Measurements from ENCODE around the gene OTOP1.
"Not testable (repeated sequence)": the region's sequence is repeated elsewhere in the genome, so short reads cannot be mapped to it uniquely, and the experiment has no call there.

OTOP1 gene

GRCh38 chr4:4167981-4168780 lies 58.5 kb downstream of the OTOP1 start:
- not testable (repeated sequence) for H3K27me3 ChIP-seq (ENCODE audit: insufficient read depth, low read length); H2AFZ ChIP-seq (ENCODE audit: low read depth, low read length); H3K36me3 ChIP-seq (ENCODE audit: insufficient read depth, low read length); H3K4me1 ChIP-seq (ENCODE audit: insufficient read depth, low read length); H3K9me3 ChIP-seq (ENCODE audit: low read length); H3K4me3 ChIP-seq (ENCODE audit: low read length)

GRCh38 chr4:4166986-4167385 lies 59.7 kb downstream of the OTOP1 start:
- H3K4me3 ChIP-seq (ENCODE audit: low read length); H3K27me3 ChIP-seq (ENCODE audit: insufficient read depth, low read length): not testable (repeated sequence)

GRCh38 chr4:4165701-4166392 lies 60.9 kb downstream of the OTOP1 start:
- not testable (repeated sequence) for H3K4me1 ChIP-seq (ENCODE audit: insufficient read depth, low read length); H3K9me3 ChIP-seq (ENCODE audit: low read length); H3K27me3 ChIP-seq (ENCODE audit: insufficient read depth, low read length); H3K4me3 ChIP-seq (ENCODE audit: low read length); H3K36me3 ChIP-seq (ENCODE audit: insufficient read depth, low read length); H2AFZ ChIP-seq (ENCODE audit: low read depth, low read length)

More at GRCh38 chr4:4166986-4167385, 59.7 kb downstream of the OTOP1 start:
- H3K4me1 ChIP-seq (ENCODE audit: insufficient read depth, low read length); H2AFZ ChIP-seq (ENCODE audit: low read depth, low read length); H3K9me3 ChIP-seq (ENCODE audit: low read length); H3K36me3 ChIP-seq (ENCODE audit: insufficient read depth, low read length): not testable (repeated sequence)

GRCh38 chr4:4164532-4165173 lies 62.1 kb downstream of the OTOP1 start:
- not testable (repeated sequence) for H3K27me3 ChIP-seq (ENCODE audit: insufficient read depth, low read length); H3K9me3 ChIP-seq (ENCODE audit: low read length); H3K36me3 ChIP-seq (ENCODE audit: insufficient read depth, low read length); H2AFZ ChIP-seq (ENCODE audit: low read depth, low read length); H3K4me3 ChIP-seq (ENCODE audit: low read length); H3K4me1 ChIP-seq (ENCODE audit: insufficient read depth, low read length)

- H3K4me1 ChIP-seq (ENCODE audit: insufficient read depth, low read length); H3K4me3 ChIP-seq (ENCODE audit: low read length); H3K27me3 ChIP-seq (ENCODE audit: insufficient read depth, low read length); H3K9me3 ChIP-seq (ENCODE audit: low read length); H3K36me3 ChIP-seq (ENCODE audit: insufficient read depth, low read length); H2AFZ ChIP-seq (ENCODE audit: low read depth, low read length): not testable (repeated sequence)
Measured at GRCh38 chr4:4162186-4162585, 64.5 kb downstream of the OTOP1 start.

- H3K4me3 ChIP-seq (ENCODE audit: low read length); H3K27me3 ChIP-seq (ENCODE audit: insufficient read depth, low read length); H3K4me1 ChIP-seq (ENCODE audit: insufficient read depth, low read length); H3K36me3 ChIP-seq (ENCODE audit: insufficient read depth, low read length); H2AFZ ChIP-seq (ENCODE audit: low read depth, low read length); H3K9me3 ChIP-seq (ENCODE audit: low read length): not testable (repeated sequence)
Measured at GRCh38 chr4:4160956-4161665, 65.6 kb downstream of the OTOP1 start.

- not testable (repeated sequence) for H3K9me3 ChIP-seq (ENCODE audit: low read length); H2AFZ ChIP-seq (ENCODE audit: low read depth, low read length); H3K36me3 ChIP-seq (ENCODE audit: insufficient read depth, low read length); H3K4me3 ChIP-seq (ENCODE audit: low read length); H3K4me1 ChIP-seq (ENCODE audit: insufficient read depth, low read length); H3K27me3 ChIP-seq (ENCODE audit: insufficient read depth, low read length)
Measured at GRCh38 chr4:4145622-4146021, 81.1 kb downstream of the OTOP1 start.

- H3K9me3 ChIP-seq (ENCODE audit: low read length); H3K4me3 ChIP-seq (ENCODE audit: low read length); H2AFZ ChIP-seq (ENCODE audit: low read depth, low read length): not testable (repeated sequence)
Measured at GRCh38 chr4:4143376-4143775, 83.4 kb downstream of the OTOP1 start.

GRCh38 chr4:4142679-4143078 lies 84.0 kb downstream of the OTOP1 start:
- H3K27me3 ChIP-seq (ENCODE audit: insufficient read depth, low read length); H2AFZ ChIP-seq (ENCODE audit: low read depth, low read length); H3K36me3 ChIP-seq (ENCODE audit: insufficient read depth, low read length); H3K9me3 ChIP-seq (ENCODE audit: low read length); H3K4me1 ChIP-seq (ENCODE audit: insufficient read depth, low read length); H3K4me3 ChIP-seq (ENCODE audit: low read length): not testable (repeated sequence)

More at GRCh38 chr4:4143376-4143775, 83.4 kb downstream of the OTOP1 start:
- not testable (repeated sequence) for H3K27me3 ChIP-seq (ENCODE audit: insufficient read depth, low read length); H3K4me1 ChIP-seq (ENCODE audit: insufficient read depth, low read length); H3K36me3 ChIP-seq (ENCODE audit: insufficient read depth, low read length)

- H3K9me3 ChIP-seq (ENCODE audit: low read length); H3K4me1 ChIP-seq (ENCODE audit: insufficient read depth, low read length); H3K4me3 ChIP-seq (ENCODE audit: low read length); H3K27me3 ChIP-seq (ENCODE audit: insufficient read depth, low read length); H2AFZ ChIP-seq (ENCODE audit: low read depth, low read length); H3K36me3 ChIP-seq (ENCODE audit: insufficient read depth, low read length): not testable (repeated sequence)
Measured at GRCh38 chr4:4141186-4141585, 85.5 kb downstream of the OTOP1 start.
